Measurements from ENCODE around the gene TGIF2.

DNA sequence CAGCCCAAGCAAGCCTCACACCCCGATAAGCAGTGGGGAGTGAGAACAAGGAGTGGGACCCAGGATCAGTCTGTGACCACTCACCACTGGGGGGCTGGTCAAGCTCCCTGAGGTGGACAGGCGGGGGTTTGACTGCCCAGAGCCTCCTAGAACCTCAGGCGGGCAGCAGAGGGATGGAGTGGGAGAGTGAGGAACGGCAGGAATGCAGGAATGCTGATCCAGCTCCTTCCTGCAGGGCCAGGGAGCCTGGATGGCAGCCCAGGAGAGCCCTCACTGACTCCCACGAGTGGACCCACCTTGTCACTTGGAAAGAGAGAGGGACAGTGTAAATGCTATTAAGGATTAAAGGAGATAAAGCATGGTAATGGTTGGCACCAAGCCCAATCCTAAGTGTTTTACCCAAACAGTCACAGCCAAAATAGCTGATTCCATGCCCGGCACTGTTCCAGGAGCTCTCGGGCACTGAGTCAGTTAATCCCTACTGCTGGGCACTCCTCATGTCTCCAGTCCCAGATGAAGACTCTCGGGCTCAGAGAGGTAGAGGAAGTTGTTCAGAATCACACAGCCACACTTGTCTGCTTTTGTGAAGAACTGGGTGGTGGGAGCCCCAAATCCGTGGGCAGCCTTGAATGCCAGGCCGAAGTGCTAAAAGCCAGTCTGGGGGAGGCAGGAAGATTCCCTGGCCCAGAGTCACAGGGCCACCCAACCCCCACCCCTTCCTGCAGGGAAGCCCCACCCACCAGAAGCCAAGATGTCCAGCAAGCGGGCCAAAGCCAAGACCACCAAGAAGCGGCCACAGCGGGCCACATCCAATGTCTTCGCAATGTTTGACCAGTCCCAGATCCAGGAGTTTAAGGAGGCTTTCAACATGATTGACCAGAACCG is 29.0 kb upstream of the TGIF2 start:
- TF ChIP-seq ZNF366 (tag by site-specific recombination; conservative IDR thresholded peaks at IDR 0.05) (no peak), ELK4 (IDR thresholded peaks at IDR 0.05; ENCODE audit: borderline replicate concordance, low read depth, low read length) (no peak)
- TF ChIP-seq, protein P1, sequence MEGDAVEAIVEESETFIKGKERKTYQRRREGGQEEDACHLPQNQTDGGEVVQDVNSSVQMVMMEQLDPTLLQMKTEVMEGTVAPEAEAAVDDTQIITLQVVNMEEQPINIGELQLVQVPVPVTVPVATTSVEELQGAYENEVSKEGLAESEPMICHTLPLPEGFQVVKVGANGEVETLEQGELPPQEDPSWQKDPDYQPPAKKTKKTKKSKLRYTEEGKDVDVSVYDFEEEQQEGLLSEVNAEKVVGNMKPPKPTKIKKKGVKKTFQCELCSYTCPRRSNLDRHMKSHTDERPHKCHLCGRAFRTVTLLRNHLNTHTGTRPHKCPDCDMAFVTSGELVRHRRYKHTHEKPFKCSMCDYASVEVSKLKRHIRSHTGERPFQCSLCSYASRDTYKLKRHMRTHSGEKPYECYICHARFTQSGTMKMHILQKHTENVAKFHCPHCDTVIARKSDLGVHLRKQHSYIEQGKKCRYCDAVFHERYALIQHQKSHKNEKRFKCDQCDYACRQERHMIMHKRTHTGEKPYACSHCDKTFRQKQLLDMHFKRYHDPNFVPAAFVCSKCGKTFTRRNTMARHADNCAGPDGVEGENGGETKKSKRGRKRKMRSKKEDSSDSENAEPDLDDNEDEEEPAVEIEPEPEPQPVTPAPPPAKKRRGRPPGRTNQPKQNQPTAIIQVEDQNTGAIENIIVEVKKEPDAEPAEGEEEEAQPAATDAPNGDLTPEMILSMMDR (tag by site-specific recombination; IDR thresholded peaks at IDR 0.05) = no peak
